Endothelial cell of umbilical vein (primary cell): ENCODE results near the gene EHF.

Experiments used
- EZH2 ChIP-seq: IDR thresholded peaks from 2 replicates; pipeline ENCODE4 v1.6.1; 2012; ENCODE audit warnings: borderline replicate concordance, low read depth, mild to moderate bottlenecking, moderate library complexity, low read length, inconsistent platforms; ENCODE audit not compliant: severe bottlenecking
- MYC ChIP-seq: IDR thresholded peaks from one replicate; pipeline ENCODE4 v1.6.1; 2011; ENCODE audit warnings: mild to moderate bottlenecking, low read depth, low read length
- POLR2A ChIP-seq: IDR thresholded peaks from 2 replicates; pipeline ENCODE4 v1.6.1; 2012; ENCODE audit warnings: low read depth, mild to moderate bottlenecking, control low read depth, low read length
- TF ChIP-seq, protein P1 (sequence below), 2 donors: IDR thresholded peaks; 1 replicate in 1 of 2; 2 replicates in 1 of 2; pipeline ENCODE4 v1.5.1; 2011; ENCODE audit warnings: low read length in 2 of 2, mild to moderate bottlenecking in 2 of 2, moderate library complexity in 2 of 2, control low read depth in 1 of 2, inconsistent platforms in 1 of 2, low read depth in 1 of 2; ENCODE audit not compliant: insufficient read depth in 1 of 2; ENCODE audit errors: extremely low read depth in 1 of 2
- TF ChIP-seq, protein P2 (sequence below): IDR thresholded peaks from 2 replicates; pipeline ENCODE4 v1.6.1; 2011; ENCODE audit not compliant: insufficient read depth, insufficient read length

DNA sequence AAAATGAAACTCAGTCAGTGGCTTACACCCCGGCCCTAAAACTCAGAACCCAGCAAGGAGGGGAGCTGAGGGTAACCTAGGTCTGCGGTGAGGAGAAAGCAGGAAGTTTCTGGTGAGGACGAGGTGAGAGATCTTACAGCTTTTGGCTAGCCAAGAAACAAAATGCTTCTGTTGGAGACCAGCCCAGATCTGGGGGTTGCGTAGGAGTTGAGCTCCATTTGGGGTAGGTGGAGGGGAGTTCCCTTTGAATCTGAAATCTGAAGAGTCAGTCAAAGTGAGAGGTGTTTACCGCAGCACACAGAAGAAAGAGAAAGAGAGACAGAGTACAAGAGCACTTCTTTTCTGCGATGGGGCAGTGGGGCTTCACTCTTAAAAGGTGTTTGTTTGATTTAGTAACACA, 29.6 kb downstream of the EHF start:
- TF ChIP-seq POLR2A (no peak), EZH2 (no peak), MYC (no peak)
- TF ChIP-seq, protein P1, sequence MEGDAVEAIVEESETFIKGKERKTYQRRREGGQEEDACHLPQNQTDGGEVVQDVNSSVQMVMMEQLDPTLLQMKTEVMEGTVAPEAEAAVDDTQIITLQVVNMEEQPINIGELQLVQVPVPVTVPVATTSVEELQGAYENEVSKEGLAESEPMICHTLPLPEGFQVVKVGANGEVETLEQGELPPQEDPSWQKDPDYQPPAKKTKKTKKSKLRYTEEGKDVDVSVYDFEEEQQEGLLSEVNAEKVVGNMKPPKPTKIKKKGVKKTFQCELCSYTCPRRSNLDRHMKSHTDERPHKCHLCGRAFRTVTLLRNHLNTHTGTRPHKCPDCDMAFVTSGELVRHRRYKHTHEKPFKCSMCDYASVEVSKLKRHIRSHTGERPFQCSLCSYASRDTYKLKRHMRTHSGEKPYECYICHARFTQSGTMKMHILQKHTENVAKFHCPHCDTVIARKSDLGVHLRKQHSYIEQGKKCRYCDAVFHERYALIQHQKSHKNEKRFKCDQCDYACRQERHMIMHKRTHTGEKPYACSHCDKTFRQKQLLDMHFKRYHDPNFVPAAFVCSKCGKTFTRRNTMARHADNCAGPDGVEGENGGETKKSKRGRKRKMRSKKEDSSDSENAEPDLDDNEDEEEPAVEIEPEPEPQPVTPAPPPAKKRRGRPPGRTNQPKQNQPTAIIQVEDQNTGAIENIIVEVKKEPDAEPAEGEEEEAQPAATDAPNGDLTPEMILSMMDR (IDR thresholded peaks at IDR 0.05; ENCODE audit: extremely low read depth in 1 of 2, insufficient read depth in 1 of 2, low read depth in 1 of 2, low read length in 2 of 2): no peak
- TF ChIP-seq, protein P2, sequence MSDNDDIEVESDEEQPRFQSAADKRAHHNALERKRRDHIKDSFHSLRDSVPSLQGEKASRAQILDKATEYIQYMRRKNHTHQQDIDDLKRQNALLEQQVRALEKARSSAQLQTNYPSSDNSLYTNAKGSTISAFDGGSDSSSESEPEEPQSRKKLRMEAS: no peak
